Adrenal gland (tissue), 19 donors: ENCODE data around the gene ZNF579. TPM values are rescaled to one million over a fixed set of nuclear protein-coding genes. Genes with fewer than 3 reads are reported as not detected.

Experiments
- DNase-seq, 7 donors: peaks; one replicate each; pipeline ENCODE4 v3.0.0-alpha.2; 2019 to 2020
- H3K27ac ChIP-seq, 5 donors: fragments of 200-600 bp; sonication (generic) in 4 of 5; 1 replicate in 3 of 5; 2 replicates in 2 of 5; pipeline versions ENCODE4 v1.5.1 to v1.8.0; 2016 to 2020; ENCODE audit warnings: mild to moderate bottlenecking in 1 of 5
- H3K27me3 ChIP-seq: fragments of 200-600 bp; 2 replicates; pipeline ENCODE4 v1.8.0; 2021
- H3K36me3 ChIP-seq, 2 donors: fragments of 200-600 bp; replicated peaks in 1 of 2; 1 replicate in 1 of 2; 2 replicates in 1 of 2; pipeline versions ENCODE4 v1.5.1 to v1.8.0; 2018 to 2022
- H3K4me1 ChIP-seq, 2 donors: fragments of 200-600 bp; replicated peaks in 1 of 2; 1 replicate in 1 of 2; 2 replicates in 1 of 2; pipeline versions ENCODE4 v1.5.1 to v1.8.0; 2018 to 2021
- H3K4me3 ChIP-seq, 4 donors: fragments of 200-600 bp; sonication (generic) in 3 of 4; one replicate each; pipeline ENCODE4 v1.5.1; 2016 to 2018
- H3K9me3 ChIP-seq, 3 donors: fragments of 200-600 bp; sonication (generic) in 1 of 3; replicated peaks in 1 of 3; 1 replicate in 2 of 3; 2 replicates in 1 of 3; pipeline versions ENCODE4 v1.5.1 to v1.8.0; 2016 to 2021
- POLR2A ChIP-seq, 2 donors: fragments of 450-650 bp; IDR thresholded peaks; one replicate each; pipeline ENCODE4 v1.6.1; 2017; ENCODE audit warnings: antibody characterized with exemption in 2 of 2, mild to moderate bottlenecking in 2 of 2, moderate library complexity in 1 of 2
- WGBS, 4 donors: extraction: QIAGEN DNeasy Blood & Tissue Kit in 2 of 4; methylation state at CpG; one replicate each; pipeline versions ENCODE4 v1.1.5 to v1.1.7; 2013 to 2017; 5-methylcytosine and 5-hydroxymethylcytosine counted together
- intact Hi-C, 2 donors: fragments of 100-400 bp; cut with DNase I; formaldehyde crosslinking; loops; one replicate each; pipeline versions ENCODE4 v1.14.1 to v1.15.0; 2022 to 2023
- long read RNA-seq, 10 donors: library from polyadenylated mRNA in 3 of 10; unstranded in 2 of 10; stranded (forward) in 1 of 10; transcript quantifications; one replicate each; pipeline ENCODE4 v2.0.0 and lab custom pipeline, GENCODE V29; 2021 to 2026
- polyA plus RNA-seq, 3 donors: library from polyadenylated mRNA; stranded (reverse); fragments of 200-250 nt in 2 of 3; fragments of 350-450 nt in 1 of 3; fragmentation: Illumina TruSeq in 1 of 3; extraction: RNeasy Lipid Tissue Mini Kit (QIAGEN cat#74804) in 1 of 3; gene quantifications; one replicate each; pipeline ENCODE4 v1.2.3, GENCODE V29; 2013 to 2014
- total RNA-seq, 9 donors: library from RNA; depleted of rRNA in 4 of 9; stranded (reverse); fragments of >200 nt in 4 of 9; fragments of 120-200 nt in 1 of 9; fragmentation: NEBNext Ultra II Directional in 1 of 9; extraction: Animal tissue kit (Norgen Biotek cat#: 25700) in 1 of 9; gene quantifications; one replicate each; pipeline versions ENCODE4 v1.1.0 to v1.2.4, GENCODE V29; 2013 to 2023
- TF ChIP-seq, protein P1 (sequence below), 6 experiments: fragments of 450-650 bp in 4 of 6; fragments of 200-600 bp in 2 of 6; sonication (generic) in 1 of 6; IDR thresholded peaks; 1 replicate in 5 of 6; 2 replicates in 1 of 6; pipeline versions ENCODE4 v1.5.1 to v1.8.0; 2016 to 2021; ENCODE audit warnings: antibody characterized with exemption in 6 of 6, mild to moderate bottlenecking in 2 of 6, moderate library complexity in 1 of 6
- donor health status: healthy with polysubstance abuse.
- donor health status: Bipolar disorder and iron deficiency.
- donor health status: DM: yes; HTN: yes; CAD: no.
- donor health status: DM: no; HTN: no; CAD: no.
- donor health status: DM: no; HTN: no; CAD: no.
- donor health status: DM: yes; HTN: yes; CAD: no.

The ZNF579 gene, protein sequence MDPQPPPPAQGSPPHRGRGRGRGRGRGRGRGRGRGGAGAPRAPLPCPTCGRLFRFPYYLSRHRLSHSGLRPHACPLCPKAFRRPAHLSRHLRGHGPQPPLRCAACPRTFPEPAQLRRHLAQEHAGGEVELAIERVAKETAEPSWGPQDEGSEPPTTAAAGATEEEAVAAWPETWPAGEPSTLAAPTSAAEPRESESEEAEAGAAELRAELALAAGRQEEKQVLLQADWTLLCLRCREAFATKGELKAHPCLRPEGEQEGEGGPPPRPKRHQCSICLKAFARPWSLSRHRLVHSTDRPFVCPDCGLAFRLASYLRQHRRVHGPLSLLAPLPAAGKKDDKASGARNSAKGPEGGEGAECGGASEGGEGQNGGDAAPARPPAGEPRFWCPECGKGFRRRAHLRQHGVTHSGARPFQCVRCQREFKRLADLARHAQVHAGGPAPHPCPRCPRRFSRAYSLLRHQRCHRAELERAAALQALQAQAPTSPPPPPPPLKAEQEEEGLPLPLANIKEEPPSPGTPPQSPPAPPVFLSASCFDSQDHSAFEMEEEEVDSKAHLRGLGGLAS
- total RNA-seq (10 to 100 TPM in 2 of 9 donors, 1 to 10 TPM in 7; 2.1 to 15.8 (median 7.9) TPM), polyA plus RNA-seq (10 to 100 TPM in 2 of 3 donors, 1 to 10 TPM in 1; 2.8 to 27.1 (median 12.2) TPM)
- long read RNA-seq, donor 1, partial matches to known transcripts, result 0 of 2 reads
- long read RNA-seq, donor 1, other reads (novel, unspliced or antisense), result 0 of 2 reads
- long read RNA-seq, donor 2, partial matches to known transcripts, result 0 of 2 reads
- long read RNA-seq, donor 2, other reads (novel, unspliced or antisense), result 0 of 2 reads
- long read RNA-seq, donor 3, partial matches to known transcripts, result 0 of 1 reads
- long read RNA-seq, donor 3, other reads (novel, unspliced or antisense), result 0 of 1 reads
- long read RNA-seq, donor 4, result 0 reads
- long read RNA-seq, donor 5, transcript ZNF579-201 (2 exons, 2,899 nt), result major isoform, 15 of 22 reads
- long read RNA-seq, donor 5, partial matches to known transcripts, result 0 of 22 reads
- long read RNA-seq, donor 5, other reads (novel, unspliced or antisense), result 7 of 22 reads
- long read RNA-seq, donor 6, result 0 reads
- long read RNA-seq, donor 7, partial matches to known transcripts, result 0 of 2 reads
- long read RNA-seq, donor 7, other reads (novel, unspliced or antisense), result 0 of 2 reads
- long read RNA-seq, donor 8, partial matches to known transcripts, result 0 of 3 reads
- long read RNA-seq, donor 8, other reads (novel, unspliced or antisense), result 0 of 3 reads
- long read RNA-seq, donor 9, partial matches to known transcripts, result 0 of 2 reads
- long read RNA-seq, donor 9, other reads (novel, unspliced or antisense), result 0 of 2 reads
- long read RNA-seq, donor 10, partial matches to known transcripts, result 0 of 1 reads
- long read RNA-seq, donor 10, other reads (novel, unspliced or antisense), result 0 of 1 reads

DNA sequence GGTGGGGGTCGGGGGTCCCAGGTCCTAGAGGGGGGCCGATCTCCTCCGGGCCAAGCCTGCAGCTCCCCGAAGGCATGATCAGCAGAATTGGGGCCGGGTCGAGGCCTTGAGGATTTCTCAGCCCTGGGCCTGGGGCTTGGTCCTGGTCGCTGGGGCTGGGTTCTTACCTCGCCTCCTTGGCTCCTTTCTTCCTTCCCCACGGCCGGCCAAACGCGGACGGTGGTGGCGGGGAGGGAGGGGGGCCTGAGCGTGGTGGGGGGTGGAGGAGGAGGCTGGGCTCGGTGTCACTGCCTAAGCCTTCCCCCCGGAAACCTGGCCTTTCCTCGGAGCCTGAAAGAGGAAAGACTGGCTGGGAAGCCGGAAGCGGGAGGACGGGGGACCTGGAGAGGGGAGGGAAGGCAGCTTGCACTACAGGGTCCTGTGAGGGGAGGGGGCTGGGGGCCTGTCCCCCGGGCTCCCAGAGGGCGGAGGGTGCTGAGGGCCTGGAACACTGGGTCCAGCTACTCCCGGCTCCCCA, at the start of gene ZNF579:
Gene ZNF579, minus strand, starts transcription at position 221 of the 517 bp plus-strand sequence. CDS start 1,209 bp downstream, outside the sequence.
- Histone ChIP-seq H3K36me3 (peaks cover 0 to 9% of the 10 kb centered on the region in 2 donors), H3K9me3 (no peaks in the 10 kb centered on the region), H3K27me3 (no peaks in the 10 kb centered on the region), H3K4me1 (peaks cover 15 to 17% of the 10 kb centered on the region in 2 donors), H3K4me3 (peak within 1 kb of the TSS in 3 of 4 donors; percentile 49 to 95 (median 56)), H3K27ac (peak within 1 kb of the TSS in 4 of 5 donors; percentile 71 to 91 (median 78))
- WGBS, 4 donors, result 0 to 2% (median 0%) methylated on average over 3 to 24 of the region's 24 CpGs
- TF ChIP-seq POLR2A (IDR thresholded peaks at IDR 0.05), result peak in 1 of 2 donors; percentile 2
- TF ChIP-seq, protein P1, sequence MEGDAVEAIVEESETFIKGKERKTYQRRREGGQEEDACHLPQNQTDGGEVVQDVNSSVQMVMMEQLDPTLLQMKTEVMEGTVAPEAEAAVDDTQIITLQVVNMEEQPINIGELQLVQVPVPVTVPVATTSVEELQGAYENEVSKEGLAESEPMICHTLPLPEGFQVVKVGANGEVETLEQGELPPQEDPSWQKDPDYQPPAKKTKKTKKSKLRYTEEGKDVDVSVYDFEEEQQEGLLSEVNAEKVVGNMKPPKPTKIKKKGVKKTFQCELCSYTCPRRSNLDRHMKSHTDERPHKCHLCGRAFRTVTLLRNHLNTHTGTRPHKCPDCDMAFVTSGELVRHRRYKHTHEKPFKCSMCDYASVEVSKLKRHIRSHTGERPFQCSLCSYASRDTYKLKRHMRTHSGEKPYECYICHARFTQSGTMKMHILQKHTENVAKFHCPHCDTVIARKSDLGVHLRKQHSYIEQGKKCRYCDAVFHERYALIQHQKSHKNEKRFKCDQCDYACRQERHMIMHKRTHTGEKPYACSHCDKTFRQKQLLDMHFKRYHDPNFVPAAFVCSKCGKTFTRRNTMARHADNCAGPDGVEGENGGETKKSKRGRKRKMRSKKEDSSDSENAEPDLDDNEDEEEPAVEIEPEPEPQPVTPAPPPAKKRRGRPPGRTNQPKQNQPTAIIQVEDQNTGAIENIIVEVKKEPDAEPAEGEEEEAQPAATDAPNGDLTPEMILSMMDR (IDR thresholded peaks at IDR 0.05), result no peak
- intact Hi-C loops, result no loop called here
- peak; percentile 86 to 92 (median 89) for DNase-seq

DNA sequence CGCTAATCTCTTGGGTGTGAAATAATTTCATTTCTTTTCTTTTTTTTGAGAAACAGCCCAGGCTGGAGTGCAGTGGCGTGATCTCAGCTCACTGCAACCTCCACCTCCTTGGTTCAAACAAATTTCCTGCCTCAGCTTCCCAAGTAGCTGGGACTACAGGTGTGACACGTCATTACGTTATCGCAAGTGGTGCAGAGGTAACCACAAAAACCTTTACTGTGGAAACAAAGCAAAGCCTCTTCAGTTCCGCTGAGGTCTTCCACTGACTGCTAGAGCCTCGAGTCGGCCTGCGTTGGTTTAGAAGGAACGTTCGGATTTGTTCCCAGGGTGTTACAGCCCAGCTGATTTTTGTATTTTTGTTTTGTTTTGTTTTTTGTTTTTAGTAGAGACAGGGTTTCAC, 45.7 kb upstream of the ZNF579 start:
- no peak overlapping the region for H3K4me3 ChIP-seq
- H3K36me3 ChIP-seq, result peaks cover 0 to 4% of the 10 kb centered on the region in 2 donors
- no peaks in the 10 kb centered on the region for H3K27me3 ChIP-seq
- intact Hi-C loops, result no loop called here
- H3K27ac ChIP-seq, result no peak overlapping the region
- TF ChIP-seq, protein P1 (IDR thresholded peaks at IDR 0.05), result no peak
- no peak for TF ChIP-seq POLR2A (IDR thresholded peaks at IDR 0.05)
- no peak for DNase-seq
- 87 to 92% (median 89%) methylated on average over 11 of the region's 11 CpGs for WGBS, 4 donors
- H3K9me3 ChIP-seq, result no peaks in the 10 kb centered on the region
- peaks cover 0 to 21% of the 10 kb centered on the region in 2 donors for H3K4me1 ChIP-seq

DNA sequence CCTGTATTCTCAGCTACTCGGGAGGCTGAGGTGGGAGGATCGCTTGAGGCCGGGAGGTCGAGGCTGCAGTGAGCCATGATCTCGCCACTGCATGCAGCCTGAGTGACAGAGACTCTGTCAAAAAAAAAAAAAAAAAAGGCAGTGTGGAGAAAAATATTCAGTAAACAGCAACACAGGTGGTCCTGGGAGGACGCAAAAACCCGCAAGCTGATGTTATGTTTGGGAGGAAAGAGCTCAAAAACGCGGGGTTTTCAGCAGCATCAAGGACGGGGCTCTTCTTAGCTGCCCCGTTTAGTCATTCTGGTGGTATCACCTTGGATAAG, 44.3 kb upstream of the ZNF579 start:
- Histone ChIP-seq H3K36me3 (peaks cover 0 to 12% of the 10 kb centered on the region in 2 donors), H3K4me1 (peaks cover 0 to 21% of the 10 kb centered on the region in 2 donors), H3K4me3 (peak overlapping the region in 1 of 4 donors; percentile 64), H3K27me3 (no peaks in the 10 kb centered on the region), H3K27ac (peak overlapping the region in 2 of 5 donors; percentile 95 to 98), H3K9me3 (no peaks in the 10 kb centered on the region)
- intact Hi-C loops, result no loop called here
- TF ChIP-seq, protein P1 (IDR thresholded peaks at IDR 0.05), result no peak
- TF ChIP-seq POLR2A (IDR thresholded peaks at IDR 0.05), result no peak
- DNase-seq, result no peak
- 31 to 39% (median 35%) methylated on average over 11 of the region's 11 CpGs for WGBS, 4 donors
